HG03432 (cell line): ENCODE measurements around the gene TRIAP1.

Experiments
- ATAC-seq: cut with Tn5 transposase; IDR thresholded peaks from one replicate; pipeline ENCODE4 v1.9.1; 2021; ENCODE audit warnings: mild to moderate bottlenecking, moderate library complexity; ENCODE audit not compliant: unreplicated experiment

Gene TRIAP1

DNA sequence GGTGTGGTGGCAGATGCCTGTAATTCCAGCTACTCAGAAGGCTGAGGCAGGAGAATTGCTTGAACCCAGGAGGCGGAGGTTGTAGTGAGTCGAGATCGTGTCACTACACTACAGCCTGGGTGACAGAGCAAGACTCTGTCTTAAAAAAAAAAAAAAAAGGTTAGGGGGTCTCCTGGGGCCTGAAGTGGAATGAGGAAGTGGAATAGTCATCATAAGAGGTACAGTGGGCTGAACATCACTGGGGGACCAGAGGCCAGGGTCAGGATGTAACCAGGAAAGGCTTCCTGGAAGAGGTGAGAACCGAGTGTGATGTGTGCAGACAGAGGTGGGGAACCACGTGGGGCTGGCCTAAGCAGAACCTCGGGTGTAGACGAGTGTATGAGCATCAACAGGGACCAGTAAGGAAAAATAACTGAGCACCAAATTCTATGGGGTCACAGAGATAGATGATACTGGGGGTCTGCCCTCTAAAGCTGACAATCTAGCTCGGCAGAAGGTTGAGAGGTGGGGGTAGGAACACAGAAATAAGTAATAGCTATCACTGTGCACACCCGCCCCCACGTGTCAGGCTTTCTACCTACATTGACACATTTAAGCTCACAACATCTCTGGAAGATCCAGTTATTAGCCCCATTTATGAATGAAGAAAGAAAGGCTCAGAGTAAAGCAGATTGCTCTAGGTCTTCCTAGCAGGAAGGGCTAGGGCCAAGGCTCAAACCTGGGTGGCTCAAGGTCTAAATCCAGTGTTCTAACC, 13.2 kb downstream of the TRIAP1 start:
- ATAC-seq, result no peak

DNA sequence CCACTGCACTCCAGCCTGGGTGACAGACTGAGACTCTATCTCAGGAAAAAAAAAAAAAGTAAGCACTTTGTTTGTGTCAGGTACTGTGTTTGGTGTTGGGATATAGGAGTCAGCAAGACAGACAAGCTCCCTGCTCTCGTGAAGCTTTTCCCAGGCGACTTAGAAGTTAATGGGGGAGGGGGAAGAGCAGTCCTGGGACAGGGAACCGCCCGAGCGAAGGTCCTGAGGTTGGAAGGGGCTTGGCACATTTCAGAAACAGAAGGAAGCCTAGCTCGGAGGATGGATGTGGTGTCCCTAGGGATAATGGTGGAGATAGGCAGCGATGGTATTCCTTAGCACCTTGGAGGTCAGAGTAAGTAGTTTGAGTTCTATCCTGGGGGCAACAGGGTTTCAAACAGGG, 16.8 kb downstream of the TRIAP1 start:
- no peak for ATAC-seq

DNA sequence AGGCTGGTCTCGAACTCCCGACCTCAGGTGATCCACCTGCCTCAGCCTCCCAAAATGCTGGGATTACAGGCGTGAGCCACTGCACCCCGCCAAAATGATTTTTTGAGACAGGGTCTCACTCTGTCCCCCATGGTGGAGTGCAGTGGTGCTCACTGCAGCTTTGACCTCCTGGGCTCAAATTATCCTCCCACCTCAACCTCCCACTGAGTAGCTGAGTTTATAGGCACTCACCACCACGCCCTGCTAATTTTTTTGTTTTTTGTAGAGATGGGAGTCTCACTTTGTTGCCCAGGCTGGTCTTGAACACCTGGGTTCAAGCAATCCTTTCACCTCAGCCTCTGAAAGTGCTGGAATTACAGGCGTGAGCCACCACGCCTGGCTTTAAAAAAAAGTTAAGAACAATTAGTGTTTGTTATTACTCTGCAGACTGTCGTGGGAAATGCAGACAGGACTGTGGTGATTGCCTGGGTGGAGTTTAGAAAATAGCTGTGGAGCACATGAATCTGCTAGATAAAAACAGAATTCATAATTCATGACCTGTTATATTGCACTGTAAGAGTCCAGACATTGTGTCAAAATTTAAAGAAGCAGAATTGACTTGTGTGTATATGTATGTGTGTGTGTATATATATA, 17.5 kb downstream of the TRIAP1 start:
- no peak for ATAC-seq

DNA sequence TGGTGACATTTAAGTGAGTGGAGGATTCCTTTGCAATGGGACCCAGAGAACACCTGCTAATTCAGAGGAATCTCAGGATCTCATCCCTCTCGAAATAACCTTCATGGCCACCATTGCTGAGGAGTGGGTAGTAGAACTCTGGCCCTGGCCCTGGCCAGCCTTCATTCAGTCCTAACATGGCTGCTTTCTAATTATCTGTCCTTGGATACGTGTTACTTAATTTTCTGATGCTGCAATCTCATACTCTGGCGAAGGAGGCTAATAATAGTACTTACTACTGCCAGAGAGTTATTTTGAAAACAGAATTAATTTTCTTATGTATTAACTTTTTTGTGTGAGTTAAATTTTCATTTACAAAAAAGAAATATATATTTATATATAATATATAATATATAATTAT, 20.4 kb downstream of the TRIAP1 start:
- no peak for ATAC-seq

DNA sequence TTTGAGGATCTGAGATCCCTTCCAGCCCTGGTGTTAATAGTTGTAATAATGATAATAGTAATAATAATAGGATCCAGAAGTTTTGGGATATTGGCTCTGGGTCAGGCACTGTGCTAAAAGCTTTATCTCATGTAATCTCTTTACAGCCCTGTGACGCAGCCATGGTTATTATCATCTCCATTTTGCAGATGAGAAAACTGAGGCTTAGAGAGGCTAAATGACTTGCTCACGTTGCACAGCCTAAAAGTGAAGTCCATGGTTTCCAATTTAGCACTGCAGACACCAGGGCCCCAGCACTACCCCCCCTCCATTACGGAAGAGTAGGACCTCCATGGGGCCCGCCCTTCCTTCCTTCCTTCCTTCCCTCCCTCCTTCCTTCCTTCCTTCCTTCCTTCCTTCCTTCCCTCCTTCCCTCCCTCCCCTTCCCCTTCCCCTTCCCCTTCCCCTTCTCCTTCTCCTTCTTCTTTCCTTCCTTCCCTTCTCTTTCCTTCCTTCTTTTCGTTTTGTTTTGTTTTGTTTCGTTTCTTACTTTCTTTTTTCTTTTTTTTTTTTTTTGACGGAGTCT, 23.2 kb downstream of the TRIAP1 start:
- ATAC-seq, result no peak

DNA sequence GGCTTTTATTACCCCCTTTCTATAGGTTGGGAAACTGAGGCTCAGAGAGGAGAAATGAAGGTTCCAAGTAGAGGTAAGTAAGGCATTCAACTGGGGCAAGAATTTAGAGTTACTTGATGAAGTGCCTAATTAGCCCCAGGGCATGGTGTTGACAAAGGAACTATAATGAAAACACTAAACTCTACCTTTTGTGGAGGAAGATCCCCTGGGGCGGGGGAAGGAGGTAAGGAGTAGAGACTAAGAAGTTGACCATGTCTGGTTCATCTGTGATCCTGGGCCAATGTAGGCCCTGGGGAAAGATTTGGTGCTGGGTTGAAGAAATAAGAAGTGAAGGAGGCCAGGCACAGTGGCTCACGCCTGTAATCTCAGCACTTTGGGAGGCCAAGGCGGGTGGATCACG, 24.5 kb downstream of the TRIAP1 start:
- no peak for ATAC-seq

DNA sequence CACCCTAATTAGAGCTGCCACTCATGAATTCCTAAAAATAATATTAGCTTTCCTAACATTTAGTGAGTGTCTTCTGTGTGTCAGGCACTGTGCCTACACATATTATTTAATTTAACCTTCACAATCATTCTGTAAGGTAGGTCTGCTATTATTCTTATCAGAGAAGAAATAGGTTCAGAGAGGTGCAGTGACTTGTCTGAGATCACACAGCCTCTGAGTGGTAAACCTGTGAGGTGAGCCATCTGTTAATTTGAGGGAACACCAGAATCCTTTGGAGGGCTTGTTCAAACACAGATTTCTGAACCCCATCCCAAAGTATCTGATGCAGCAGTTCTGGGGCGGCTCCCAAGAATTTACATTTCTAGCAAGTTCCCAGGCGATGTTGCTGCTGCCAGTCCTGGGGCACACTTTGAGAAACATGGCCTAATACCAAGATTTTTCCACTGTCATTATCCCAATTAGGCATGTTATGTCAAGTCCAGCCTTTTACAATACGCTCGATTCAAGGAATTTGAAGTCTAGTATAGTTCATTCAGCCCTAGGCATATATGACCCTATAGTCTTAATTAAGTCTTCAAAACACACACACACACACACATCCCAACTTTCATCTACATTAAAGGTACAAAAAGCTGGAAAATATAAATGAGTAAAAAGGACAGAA, 28.1 kb downstream of the TRIAP1 start:
- no peak for ATAC-seq

DNA sequence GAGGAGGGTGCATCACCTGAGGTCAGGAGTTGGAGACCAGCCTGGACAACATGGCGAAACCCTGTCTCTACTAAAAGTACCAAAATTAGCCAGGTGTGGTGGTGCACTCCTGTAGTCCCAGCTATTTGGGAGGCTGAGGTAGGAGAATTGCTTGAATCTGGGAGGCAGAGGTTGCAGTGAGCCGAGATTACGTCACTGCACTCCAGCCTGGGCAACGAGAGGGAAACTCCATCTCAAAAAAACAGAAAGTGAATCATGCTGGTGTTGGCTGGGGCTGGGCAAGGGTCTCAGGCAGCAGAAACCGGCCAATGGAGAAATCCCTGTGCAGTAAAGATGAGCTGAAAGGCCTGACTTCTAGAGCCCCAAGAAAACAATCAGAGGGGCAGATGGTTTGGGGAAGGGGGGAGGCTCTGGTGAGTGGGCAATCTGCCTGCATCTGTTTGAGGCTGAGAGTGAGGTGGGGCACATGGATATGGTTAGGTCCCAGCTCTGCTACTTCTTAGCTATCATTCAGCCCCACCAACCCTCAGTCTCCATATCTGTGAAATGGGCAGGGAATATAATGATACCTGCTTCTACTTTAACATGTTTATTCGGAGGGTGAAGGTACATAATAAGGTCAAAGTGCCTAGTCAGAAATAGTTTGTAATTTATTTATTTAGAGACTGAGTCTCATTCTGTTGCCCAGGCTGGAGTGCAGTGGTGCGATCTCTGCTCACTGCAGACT, 29.5 kb downstream of the TRIAP1 start:
- no peak for ATAC-seq

DNA sequence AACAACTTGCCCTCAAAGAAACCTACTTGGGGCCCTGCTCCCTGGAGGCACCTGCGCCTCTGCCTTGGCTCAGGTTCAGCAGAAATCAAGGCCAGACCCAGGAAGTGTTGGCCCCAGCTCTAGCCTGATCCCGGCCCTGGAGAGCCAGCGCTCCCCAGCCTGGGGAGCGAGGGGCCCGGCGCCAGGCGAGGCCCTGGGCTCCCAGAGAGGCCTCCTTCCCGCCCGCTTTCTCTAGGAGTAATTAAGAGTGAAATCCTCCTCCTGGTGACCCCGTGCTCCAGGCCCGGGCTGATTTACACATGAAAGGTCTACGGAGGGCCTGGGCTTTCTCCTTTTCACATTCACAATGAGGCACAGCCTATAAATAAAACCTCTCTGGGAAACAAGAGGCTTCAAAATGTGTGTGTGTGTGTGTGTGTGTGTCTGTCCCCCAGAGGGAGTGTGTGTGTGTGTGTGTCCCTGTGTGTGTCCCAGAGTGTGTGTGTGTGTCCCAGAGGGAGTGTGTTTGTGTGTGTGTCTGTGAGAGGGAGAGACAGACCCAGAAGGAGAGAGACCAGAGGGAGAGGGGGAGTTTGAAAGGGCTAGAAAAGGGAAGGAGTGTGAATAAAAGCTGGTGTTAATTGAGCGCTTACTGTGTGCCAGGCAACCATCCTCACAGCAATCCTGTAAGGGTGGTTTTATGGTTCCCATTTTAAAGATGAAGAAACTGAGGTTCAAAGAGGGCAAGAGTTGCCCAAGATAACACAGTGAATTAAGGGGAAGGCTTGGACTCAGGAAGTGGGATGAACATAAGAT, 32.1 kb downstream of the TRIAP1 start:
- no peak for ATAC-seq

DNA sequence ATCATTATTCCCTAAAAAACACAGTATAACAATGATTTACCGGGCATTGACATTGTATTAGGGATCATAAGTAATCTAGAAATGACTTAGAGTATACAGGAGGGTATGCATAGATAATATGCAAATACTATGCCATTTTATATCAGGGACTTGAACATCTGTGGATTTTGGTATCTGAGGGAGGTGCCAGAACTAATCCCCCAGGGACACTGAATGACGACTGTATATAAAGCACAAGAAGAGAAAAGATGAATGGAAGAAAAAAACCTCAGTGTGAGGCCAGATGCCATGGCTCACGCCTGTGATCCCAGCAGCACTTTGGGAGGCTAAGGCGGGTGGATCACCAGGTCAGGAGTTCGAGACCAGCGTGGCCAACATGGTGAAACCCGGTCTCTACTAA, 33.8 kb downstream of the TRIAP1 start:
- ATAC-seq, result no peak

DNA sequence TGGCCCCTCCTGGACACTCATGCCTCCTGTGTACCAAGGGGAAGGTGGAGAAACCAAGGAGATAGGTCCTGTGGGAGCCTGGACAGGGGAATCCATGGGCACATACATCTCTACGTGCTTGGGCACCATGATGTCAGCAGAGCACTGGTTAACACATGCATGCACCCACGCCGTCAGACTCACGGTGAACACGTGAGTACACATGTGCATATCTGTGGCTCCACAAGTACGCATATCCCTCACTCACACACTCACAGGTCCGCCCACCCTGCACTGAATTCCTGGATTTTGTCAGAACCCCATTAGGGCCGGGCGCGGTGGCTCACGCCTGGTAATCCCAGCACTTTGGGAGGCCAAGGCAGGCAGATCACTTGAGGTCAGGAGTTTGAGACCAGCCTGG, 37.4 kb downstream of the TRIAP1 start:
- ATAC-seq, result no peak

DNA sequence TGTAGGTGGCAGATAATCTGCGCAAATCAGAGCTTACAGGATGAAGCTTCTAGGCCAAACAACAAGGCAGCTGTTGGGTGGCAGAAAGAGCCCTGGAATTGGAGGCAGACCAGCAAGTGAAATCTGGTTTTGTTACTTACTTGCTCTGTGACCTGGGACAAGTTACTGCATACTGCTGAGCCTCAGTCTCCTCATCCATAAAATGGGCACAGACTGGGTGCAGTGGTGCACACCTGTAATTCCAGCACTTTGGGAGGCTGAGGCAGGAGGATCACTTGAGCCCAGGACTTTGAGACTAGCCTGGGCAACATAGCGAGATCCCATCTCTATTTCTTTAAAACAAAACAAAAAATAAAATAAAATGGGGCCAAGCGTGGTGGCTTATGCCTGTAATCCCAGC, 39.6 kb downstream of the TRIAP1 start:
- ATAC-seq, result no peak

DNA sequence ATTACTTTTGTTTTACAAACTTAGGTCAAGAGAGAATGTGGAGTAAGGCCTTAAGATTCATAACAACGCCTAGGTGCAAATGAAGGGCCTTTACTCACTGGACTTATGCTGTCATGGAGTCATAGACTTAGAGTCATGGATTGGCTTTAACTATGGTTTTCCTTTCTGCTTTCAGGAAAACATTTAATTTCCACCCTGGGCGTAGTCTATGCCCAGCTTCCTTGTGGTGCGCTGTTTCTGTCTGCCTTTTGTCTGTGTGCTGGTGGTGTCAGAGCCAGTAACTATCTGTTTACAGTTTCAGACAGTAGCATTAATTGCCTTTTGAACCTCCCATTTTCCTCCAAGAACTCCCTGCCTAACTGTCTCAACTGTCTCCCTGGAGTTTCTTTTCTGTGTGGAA, 40.1 kb downstream of the TRIAP1 start:
- no peak for ATAC-seq

DNA sequence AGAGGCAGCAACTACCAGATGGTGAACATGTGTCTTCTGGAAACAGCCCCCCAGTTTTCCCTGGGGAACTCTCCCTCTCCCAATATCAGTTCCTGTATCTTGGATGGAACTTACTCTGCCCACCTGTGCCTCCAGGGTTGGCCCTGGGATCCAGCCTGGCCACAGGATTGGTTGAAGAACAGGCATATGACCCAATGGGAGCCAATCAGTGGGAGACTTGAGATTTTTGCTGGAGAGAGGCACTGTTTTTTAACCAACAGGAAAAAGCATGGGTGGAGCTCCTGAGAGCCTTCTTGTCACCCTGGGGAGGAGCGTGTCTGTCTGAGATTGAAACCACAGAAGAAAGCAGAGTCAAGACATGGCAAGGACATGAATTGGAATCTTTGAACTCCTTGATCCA, 41.9 kb downstream of the TRIAP1 start:
- ATAC-seq, result no peak

DNA sequence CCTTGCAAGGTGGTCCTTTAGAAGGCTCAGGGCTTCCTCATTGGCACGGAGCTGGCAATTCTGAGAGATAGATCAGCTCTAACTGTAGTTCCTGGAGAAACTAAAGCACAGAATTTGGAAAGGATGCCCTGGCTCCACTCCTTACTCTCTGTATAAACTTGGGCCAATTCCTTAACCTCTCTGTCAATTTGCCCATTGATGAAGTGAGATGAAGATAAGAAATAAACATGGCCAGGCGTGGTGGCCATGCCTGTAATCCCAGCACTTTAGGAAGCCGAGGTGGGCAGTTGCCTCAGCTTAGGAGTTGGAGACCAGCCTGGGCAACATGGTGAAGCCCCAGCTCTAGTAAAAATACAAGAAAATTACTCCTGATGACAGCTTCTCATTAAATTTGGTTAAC, 42.3 kb downstream of the TRIAP1 start:
- ATAC-seq, result no peak

DNA sequence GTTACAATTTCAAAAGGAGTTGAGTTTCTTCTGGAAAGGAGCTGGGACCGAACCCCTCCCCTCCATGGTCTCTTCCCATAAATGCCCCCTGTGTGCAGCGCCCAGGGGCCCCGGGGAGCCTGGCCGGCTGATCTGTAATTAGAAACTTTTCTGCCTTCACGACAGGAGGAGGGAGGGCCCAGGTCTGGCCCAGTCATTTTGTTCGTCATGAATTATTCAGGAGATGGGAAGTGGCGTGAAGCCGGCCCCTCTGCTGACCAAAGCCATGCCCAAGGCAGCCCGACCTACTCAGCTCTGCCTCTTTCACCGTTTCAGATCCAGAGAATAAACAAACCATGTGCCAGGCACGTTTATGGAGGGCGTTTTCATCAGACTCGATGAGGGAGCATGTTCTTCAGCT, 44.0 kb downstream of the TRIAP1 start:
- no peak for ATAC-seq

DNA sequence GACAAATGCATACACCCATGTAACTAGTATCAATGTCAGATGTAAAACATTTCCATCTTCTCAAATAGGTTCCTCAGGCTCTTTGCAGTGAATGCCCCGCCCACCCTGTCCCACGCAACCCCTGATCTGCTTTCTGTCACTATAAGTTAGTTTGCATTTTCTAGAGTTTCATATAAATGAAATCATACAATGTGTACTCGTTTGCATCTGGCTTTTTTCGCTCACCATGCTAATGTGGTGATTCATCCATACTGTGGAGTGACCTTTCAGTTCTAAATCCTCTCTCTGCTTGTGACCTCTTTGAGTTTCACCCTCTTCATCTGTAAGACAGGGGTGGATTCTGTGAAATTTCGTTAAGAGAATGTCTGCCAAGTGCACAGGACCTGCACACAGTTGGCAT, 46.7 kb downstream of the TRIAP1 start:
- ATAC-seq, result no peak

DNA sequence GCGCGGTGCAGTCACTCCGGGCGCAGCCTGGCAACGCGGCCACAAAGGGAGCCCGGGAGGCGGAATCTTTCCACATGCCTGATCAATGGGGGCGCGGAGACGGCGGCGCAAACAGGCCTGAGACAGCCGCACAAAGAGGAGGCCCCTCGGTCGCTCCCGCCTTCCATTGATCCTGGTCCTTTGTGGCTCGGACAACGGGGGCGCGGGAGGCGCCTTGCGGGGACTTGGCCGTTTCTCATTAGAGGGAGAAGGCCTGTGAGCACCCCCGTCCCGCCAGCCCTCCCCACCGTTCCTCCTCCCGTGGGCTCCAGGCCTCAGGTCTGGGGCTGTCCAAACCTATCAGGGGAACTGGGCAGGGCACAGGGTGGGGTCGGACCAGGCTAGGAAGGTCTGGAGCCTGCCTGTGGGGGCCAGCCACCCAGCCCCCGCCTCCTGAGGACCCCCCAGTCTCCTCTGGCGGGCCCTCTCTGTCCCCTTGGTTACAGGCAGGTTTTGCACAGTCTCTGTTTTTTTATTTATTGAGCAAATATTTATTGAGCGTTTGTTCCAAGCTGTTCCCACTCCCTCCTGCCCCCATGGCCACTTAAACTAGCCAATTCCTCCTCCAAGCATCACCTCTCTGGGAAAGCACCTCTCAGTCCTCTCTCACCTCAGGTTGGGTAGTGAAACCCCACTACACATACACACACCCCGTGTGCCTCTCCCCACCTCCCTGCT, 48.2 kb downstream of the TRIAP1 start:
- no peak for ATAC-seq

DNA sequence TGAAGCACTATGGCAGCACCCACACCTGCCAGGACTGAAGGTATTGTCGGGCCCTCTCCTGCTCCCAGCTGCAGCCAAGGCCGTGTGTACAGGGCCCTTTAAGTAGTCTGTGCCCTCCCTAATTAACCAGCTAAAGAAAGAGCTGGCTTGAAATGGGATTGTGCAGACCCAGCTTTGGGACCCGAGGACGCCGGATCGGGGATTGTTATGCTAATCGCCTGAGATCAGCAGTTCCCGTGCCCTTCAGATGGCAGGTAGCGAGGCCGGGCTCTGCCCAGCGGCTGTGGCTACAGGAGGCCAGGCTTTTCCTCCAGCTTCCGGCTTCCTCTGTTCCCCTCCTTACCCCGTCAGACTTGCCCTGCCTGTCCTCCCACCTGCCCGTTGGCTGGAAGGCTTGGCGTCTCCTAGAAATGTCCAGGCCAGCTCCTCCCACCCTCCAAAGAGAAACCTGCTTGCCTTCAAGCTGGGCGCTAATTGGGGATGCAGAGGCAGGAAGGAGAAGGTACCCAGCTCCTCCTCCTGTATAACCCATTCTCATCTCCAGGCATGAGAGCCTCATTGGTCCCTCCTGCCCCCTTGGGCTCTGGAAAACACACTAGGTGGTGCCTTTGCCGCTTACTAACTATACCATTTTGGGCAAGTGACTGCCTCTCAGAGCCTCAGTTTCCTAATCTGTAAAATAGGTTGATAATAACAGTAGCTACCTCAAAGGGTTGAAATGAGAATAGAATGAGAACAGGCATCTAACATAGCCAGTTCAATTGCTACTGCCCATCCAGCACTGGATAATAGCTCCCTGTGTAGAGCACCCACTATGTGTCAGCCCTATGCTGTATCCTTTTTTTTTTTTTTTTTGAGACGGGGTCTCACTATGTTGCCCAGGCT, 51.5 kb downstream of the TRIAP1 start:
- no peak for ATAC-seq
